HTERT RPE-1 (cell line): ENCODE measurements around the gene ANXA9.

Source experiments
- in situ Hi-C: fragments of 300-500 bp; cut with MboI; formaldehyde crosslinking; loops from 4 replicates; pipeline ENCODE4 v1.14.3; 2020; ENCODE audit warnings: low sequenced_read_pairs

Gene ANXA9

DNA sequence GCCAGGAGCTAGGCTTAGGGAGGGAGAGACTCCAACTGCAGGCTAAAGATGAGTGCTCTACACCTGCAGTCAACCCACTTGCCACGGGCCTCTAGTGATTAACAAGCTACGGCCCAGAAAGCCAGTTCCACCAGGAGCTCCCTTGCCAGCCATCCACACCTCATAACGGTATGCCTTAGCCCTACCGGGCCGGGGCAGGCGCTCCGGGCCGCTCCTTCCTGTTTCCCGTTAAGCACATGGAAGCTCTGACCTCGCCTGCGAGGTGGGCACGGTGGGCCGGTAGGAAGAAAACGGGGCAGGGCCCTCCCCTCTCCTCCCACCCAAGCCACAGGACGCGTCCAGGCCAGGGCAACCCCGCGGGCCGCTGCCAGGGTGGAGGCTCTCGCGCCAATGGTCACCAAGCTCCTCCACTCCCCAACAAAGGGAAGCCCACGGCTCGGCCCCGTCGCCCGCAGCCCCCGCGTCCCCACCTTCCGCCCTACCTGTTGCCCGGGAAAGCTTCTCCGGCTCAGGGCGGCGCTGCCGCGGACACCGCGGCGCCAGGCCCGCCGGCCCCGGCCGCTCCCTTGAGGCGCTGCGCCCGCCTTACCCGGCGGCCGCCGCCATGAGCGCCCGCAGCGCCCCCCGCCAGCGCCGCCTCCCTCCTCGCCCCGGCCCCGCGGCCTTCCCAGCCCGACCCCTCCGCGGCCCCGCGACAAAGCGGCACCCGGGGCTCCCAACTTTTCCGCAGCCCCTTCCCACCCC lies 8.1 kb upstream of the ANXA9 start:
- in situ Hi-C loops = no loop called here

GRCh38 chr1:150974580-150975478 lies 7.3 kb upstream of the ANXA9 start, which contains the start of gene CERS2:
Gene CERS2 (minus strand): TSS chr1:150974835. CDS start chr1:150969090, 5,745 bp downstream.
- in situ Hi-C loops = no loop called here

DNA sequence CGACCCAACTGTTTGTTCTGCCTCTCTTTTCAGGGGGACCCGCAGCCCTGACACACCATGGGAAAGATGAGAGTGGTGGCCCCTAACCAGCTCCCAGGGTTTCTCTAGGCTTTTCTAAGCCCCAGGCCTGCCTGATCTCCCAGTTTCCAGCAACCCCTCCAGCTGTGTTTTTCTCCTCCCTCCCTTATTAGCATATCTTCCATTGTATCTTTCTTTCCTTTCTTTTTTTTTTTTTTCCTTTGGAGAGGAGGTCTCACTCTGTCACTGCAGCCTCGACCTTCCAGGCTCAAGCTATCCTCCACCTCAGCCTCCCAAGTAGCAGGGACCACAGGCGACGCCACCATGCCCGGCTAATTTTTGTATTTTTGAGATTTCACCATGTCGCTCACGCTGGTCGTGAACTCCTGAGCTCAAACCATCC lies 5.7 kb upstream of the ANXA9 start:
- in situ Hi-C loops = no loop called here

GRCh38 chr1:150976879-150977694 lies 5.0 kb upstream of the ANXA9 start:
- in situ Hi-C loops = no loop called here

GRCh38 chr1:150979092-150980056 lies 2.7 kb upstream of the ANXA9 start:
- in situ Hi-C loops = no loop called here

DNA sequence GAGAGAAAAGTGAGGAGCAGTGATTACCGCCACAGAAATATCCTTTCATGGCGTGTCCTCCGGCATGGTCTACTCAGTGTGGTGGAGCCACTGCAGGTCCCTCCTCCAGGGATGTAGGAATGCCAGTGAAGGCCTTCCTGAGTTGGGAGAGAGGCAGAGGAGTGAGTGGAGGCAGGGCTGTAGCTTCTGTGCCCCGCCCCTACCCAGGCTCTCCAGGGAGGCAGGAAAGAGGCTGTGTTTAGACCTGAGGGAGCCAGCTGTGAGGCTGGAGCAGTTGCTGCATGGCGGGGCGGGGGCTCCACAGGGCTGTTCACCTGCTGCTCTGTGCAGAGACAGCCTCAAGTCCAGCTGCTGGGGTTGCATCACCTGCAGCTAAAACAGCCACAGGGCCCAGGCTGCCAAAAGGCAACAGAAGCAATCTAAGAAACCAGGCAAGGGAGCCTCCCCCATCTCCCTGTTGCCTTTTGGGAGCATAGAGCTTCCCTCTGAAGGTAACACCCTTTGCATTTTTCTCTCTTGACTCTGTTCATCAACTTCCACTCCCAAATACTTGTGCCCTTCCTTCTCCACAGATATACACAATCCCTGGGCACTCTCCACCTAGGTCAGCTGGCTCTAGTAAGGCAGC lies 801 bp upstream of the ANXA9 start:
- in situ Hi-C loops = no loop called here

DNA sequence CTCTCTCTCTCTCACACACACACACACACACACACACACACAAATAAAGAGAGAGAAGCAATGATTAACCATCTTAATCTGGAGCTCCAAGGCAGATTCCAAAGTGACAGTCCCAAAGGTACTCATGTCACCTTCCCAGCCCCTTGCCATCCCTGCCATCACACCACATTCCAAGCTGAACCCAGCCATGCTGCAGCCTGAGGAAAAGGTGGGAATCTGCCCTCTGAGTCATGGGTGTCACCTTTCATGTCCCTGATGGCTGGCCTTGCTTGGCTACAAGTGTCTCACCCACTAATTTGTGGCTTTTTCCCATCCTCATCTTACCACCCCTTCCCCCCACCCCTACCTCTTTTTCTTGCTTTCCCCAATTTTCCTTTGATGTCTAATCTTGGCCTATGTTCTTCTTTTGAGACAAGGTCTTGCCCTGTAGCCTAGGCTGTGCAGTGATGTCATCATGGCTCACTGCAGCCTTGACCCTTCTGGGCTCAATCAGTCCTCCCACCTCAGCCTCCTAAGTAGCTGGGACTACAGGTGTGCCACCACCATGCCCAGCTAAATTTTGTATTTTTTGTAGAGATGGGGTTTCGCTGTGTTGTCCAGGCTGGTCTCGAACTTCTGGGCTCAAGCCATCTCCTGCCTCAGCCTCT lies 3.2 kb downstream of the ANXA9 start:
- in situ Hi-C loops = no loop called here

GRCh38 chr1:150987924-150988323 lies 5.8 kb downstream of the ANXA9 start:
- in situ Hi-C loops = no loop called here

DNA sequence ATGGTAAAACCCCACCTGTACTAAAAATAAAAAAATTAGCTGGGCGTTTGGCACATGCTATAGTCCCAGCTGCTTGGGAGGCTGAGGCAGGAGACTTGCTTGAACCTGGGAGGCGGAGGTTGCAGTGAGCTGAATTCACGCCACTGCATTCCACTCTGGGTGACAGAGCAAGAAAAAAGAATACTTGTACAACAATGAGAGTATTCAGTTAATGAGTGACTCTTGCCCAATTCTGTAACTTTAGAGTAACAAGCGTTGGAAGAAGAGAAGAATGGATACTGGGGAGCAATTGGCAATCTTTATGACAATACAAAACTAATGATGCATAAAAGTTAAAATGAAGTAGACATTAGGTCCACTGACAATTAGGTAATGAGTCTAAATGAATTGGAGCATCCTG lies 10.5 kb downstream of the ANXA9 start:
- in situ Hi-C loops = no loop called here

DNA sequence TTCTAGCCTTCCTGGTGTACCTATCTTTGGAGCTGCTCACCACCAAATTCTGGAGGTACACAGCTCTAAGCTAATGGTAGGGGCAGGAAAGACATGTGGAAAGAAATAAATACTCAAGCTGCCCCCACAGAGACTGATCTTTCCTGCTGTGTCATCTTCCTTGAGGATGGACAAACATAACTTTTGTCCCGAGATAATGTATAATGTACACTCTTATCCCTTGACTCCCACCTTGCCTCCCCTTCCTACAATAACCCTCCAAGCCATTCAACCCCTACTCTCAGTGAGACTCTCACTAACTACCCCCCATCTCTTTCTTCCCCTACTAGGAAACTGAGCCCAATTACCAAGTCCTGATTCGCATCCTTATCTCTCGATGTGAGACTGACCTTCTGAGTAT lies 12.2 kb downstream of the ANXA9 start:
- in situ Hi-C loops = no loop called here

GRCh38 chr1:150995460-150995859 lies 13.4 kb downstream of the ANXA9 start:
- in situ Hi-C loops = no loop called here

DNA sequence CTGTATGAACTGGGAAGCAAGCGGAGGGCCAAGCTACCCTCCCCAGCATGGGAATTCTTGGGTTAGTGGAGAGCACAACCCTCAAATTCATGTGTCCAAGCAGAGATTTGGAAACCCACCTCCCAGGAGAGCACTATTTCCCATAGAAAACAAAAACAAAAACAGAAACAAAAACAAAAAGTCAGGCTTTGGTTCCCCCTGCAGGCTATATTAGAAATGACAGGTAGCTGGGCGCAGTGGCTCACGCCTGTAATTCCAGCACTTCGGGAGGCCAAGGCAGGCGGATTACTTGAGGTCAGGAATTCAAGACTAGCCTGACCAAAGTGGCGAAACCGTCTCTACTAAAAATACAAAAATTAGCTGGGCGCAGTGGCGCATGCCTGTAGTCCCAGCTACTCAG lies 13.8 kb downstream of the ANXA9 start:
- in situ Hi-C loops = no loop called here

- in situ Hi-C loops = no loop called here
Measured at GRCh38 chr1:150997126-150997872, 15.2 kb downstream of the ANXA9 start.

GRCh38 chr1:150997949-150998348 lies 15.9 kb downstream of the ANXA9 start:
- in situ Hi-C loops = no loop called here

- in situ Hi-C loops = no loop called here
Measured at GRCh38 chr1:150999051-150999674, 17.1 kb downstream of the ANXA9 start.

DNA sequence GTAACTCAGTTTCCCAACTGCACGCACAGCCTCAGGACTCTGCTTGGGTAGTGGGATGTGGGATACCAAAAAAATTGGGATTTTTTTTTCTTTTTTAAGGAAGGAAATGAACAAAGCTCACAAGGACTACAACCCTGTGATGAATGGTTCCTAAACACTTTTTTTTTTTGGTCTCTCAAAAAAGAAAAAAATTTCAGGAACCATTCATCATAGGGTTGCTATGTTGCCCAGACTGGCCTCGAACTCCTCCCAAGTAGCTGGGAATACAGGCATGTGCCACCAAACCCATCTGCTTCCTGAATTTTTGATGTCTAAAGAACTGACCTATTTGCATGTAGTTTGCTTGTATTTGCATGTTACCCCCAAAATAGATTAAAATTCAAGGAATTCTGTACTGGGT lies 17.8 kb downstream of the ANXA9 start:
- in situ Hi-C loops = no loop called here

DNA sequence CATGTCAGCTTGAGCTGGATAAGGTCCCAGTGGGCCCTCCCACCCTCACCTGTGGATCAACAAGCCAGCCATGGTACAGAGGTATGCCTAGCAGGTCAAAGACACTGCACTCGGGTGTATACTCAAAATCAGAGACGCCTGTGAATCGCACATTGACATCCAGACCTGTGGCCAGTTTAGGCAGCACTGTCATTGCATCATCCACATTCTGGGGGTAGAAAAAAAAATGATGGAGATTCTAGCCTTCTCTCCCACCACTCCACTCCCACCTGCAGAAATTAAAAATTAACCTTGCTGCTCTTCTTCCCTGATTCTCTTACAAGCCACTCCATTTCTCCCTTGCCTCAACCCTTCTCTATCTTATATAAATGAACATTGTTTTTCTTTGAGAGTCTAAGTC lies 18.3 kb downstream of the ANXA9 start:
- in situ Hi-C loops = no loop called here

- in situ Hi-C loops = no loop called here
Measured at GRCh38 chr1:151001602-151002001, 19.5 kb downstream of the ANXA9 start.
